SU-DHL-6 (cell line): ENCODE measurements around the gene MTCL1.

ENCODE experiments used
- EZH2phosphoT487 ChIP-seq: fragments of 200-600 bp; sonication (generic), shearing (Covaris generic); conservative IDR thresholded peaks from 2 replicates; pipeline ENCODE4 v1.6.1; 2018; ENCODE audit warnings: mild to moderate bottlenecking, antibody characterized with exemption, low read length, moderate library complexity, mixed read lengths
- TF ChIP-seq, protein P1 (sequence below): fragments of 200-600 bp; sonication (generic); IDR thresholded peaks from one replicate; pipeline ENCODE4 v1.5.1; 2017; ENCODE audit warnings: antibody characterized with exemption, mild to moderate bottlenecking, low read length, moderate library complexity; ENCODE audit not compliant: insufficient read depth, poor library complexity, severe bottlenecking

DNA sequence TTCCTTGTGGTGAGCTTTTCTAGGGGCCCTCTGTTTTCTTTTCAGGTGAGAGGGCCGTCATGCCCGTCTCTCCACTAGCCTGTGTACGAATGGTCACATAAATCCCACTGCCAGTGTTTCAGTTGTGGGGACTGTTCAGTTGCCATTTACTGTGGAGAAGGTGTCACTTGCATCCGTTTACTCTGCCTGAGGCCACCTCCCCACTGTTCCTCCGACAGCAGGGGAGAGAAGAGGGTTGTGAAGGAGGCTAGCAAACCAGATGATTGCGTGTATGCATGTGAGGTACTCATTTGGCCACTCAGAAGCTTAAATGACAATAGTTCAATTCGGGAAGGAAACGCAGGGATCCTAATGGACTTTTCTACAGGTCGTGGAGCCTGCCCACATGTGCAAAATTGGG lies 3.3 kb downstream of the MTCL1 start:
- TF ChIP-seq, protein P1, sequence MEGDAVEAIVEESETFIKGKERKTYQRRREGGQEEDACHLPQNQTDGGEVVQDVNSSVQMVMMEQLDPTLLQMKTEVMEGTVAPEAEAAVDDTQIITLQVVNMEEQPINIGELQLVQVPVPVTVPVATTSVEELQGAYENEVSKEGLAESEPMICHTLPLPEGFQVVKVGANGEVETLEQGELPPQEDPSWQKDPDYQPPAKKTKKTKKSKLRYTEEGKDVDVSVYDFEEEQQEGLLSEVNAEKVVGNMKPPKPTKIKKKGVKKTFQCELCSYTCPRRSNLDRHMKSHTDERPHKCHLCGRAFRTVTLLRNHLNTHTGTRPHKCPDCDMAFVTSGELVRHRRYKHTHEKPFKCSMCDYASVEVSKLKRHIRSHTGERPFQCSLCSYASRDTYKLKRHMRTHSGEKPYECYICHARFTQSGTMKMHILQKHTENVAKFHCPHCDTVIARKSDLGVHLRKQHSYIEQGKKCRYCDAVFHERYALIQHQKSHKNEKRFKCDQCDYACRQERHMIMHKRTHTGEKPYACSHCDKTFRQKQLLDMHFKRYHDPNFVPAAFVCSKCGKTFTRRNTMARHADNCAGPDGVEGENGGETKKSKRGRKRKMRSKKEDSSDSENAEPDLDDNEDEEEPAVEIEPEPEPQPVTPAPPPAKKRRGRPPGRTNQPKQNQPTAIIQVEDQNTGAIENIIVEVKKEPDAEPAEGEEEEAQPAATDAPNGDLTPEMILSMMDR = no peak
- no peak for TF ChIP-seq EZH2phosphoT487
